ENCODE results near the gene PTHLH. TPM values are rescaled to one million over a fixed set of nuclear protein-coding genes. Genes with fewer than 3 reads are reported as not detected.

Gene PTHLH
- total RNA-seq, result 1 to 10 TPM; 2.4 to 7.5 (median 2.9) TPM

GRCh38 chr12:27972721-27973120, at the start of gene PTHLH:
PTHLH (minus strand) TSS chr12:27972733; CDS start chr12:27969494, 3,239 bp downstream.
- no peak within 1 kb of the TSS for H3K4me3 ChIP-seq
- TF ChIP-seq POLR2AphosphoS5 (IDR thresholded peaks at IDR 0.05) (no peak), CTCF (IDR thresholded peaks at IDR 0.05) (no peak), POLR2A (IDR thresholded peaks at IDR 0.05) (no peak)
- intact Hi-C loops (cut with DNase I; ENCODE audit: low total_unique reads), result no loop called here
- no peaks in the 10 kb centered on the region for H3K9me3 ChIP-seq
- no peaks in the 10 kb centered on the region for H3K36me3 ChIP-seq
- no peak within 1 kb of the TSS for H3K27ac ChIP-seq
- H3K4me1 ChIP-seq, result no peaks in the 10 kb centered on the region
- H3K27me3 ChIP-seq, result peaks cover 0 to 19% of the 10 kb centered on the region in 2 donors
- no peak for DNase-seq (ENCODE audit: low spot score in 2 of 2)

- H3K9me3 ChIP-seq, result no peaks in the 10 kb centered on the region
- TF ChIP-seq POLR2AphosphoS5 (IDR thresholded peaks at IDR 0.05) (no peak), POLR2A (IDR thresholded peaks at IDR 0.05) (no peak), CTCF (IDR thresholded peaks at IDR 0.05) (no peak)
These were observed 49.2 kb upstream of the PTHLH start for GRCh38 chr12:28021704-28022103.

GRCh38 chr12:28017873-28018255, 45.3 kb upstream of the PTHLH start:
- TF ChIP-seq POLR2AphosphoS5 (IDR thresholded peaks at IDR 0.05) (no peak), CTCF (IDR thresholded peaks at IDR 0.05) (no peak), POLR2A (IDR thresholded peaks at IDR 0.05) (no peak)
- no peaks in the 10 kb centered on the region for H3K36me3 ChIP-seq
- intact Hi-C loops (cut with DNase I; ENCODE audit: low total_unique reads), result no loop called here
- no peak overlapping the region for H3K27ac ChIP-seq
- no peak for DNase-seq (ENCODE audit: low spot score in 2 of 2)
- H3K9me3 ChIP-seq, result no peaks in the 10 kb centered on the region
- no peaks in the 10 kb centered on the region for H3K27me3 ChIP-seq
- H3K4me1 ChIP-seq, result no peaks in the 10 kb centered on the region
- H3K4me3 ChIP-seq, result no peak overlapping the region

More at GRCh38 chr12:28021704-28022103, 49.2 kb upstream of the PTHLH start:
- no peak overlapping the region for H3K27ac ChIP-seq
- intact Hi-C loops (cut with DNase I; ENCODE audit: low total_unique reads), result no loop called here
- no peaks in the 10 kb centered on the region for H3K36me3 ChIP-seq
- H3K27me3 ChIP-seq, result no peaks in the 10 kb centered on the region
- no peaks in the 10 kb centered on the region for H3K4me1 ChIP-seq
- no peak overlapping the region for H3K4me3 ChIP-seq
- DNase-seq (ENCODE audit: low spot score in 2 of 2), result no peak

GRCh38 chr12:28017126-28017872, 44.8 kb upstream of the PTHLH start:
- Histone ChIP-seq H3K4me1 (no peaks in the 10 kb centered on the region), H3K4me3 (no peak overlapping the region), H3K9me3 (no peaks in the 10 kb centered on the region), H3K27me3 (no peaks in the 10 kb centered on the region), H3K27ac (no peak overlapping the region), H3K36me3 (no peaks in the 10 kb centered on the region)
- no peak for DNase-seq (ENCODE audit: low spot score in 2 of 2)
- intact Hi-C loops (cut with DNase I; ENCODE audit: low total_unique reads), result no loop called here
- TF ChIP-seq CTCF (IDR thresholded peaks at IDR 0.05) (no peak), POLR2A (IDR thresholded peaks at IDR 0.05) (no peak), POLR2AphosphoS5 (IDR thresholded peaks at IDR 0.05) (no peak)

GRCh38 chr12:28015165-28015564, 42.6 kb upstream of the PTHLH start:
- TF ChIP-seq POLR2AphosphoS5 (IDR thresholded peaks at IDR 0.05), result no peak
- TF ChIP-seq POLR2A (IDR thresholded peaks at IDR 0.05), result no peak
- no peak for TF ChIP-seq CTCF (IDR thresholded peaks at IDR 0.05)
- Histone ChIP-seq H3K4me3 (no peak overlapping the region), H3K4me1 (no peaks in the 10 kb centered on the region), H3K9me3 (no peaks in the 10 kb centered on the region), H3K27ac (no peak overlapping the region), H3K27me3 (no peaks in the 10 kb centered on the region), H3K36me3 (no peaks in the 10 kb centered on the region)
- DNase-seq (ENCODE audit: low spot score in 2 of 2), result no peak
- intact Hi-C loops (cut with DNase I; ENCODE audit: low total_unique reads), result no loop called here
